Upper lobe of left lung (tissue), 6 donors: ENCODE measurements around the gene KCNAB1. TPM values are rescaled to one million over a fixed set of nuclear protein-coding genes. Genes with fewer than 3 reads are reported as not detected.

Source experiments
- ATAC-seq, 2 donors: fragments of 200-7000 bp; cut with Tn5 transposase; one replicate each; pipeline ENCODE4 v1.9.1; 2022; ENCODE audit warnings: mild to moderate bottlenecking in 2 of 2, moderate library complexity in 2 of 2; ENCODE audit not compliant: low FRiP score in 2 of 2
- DNase-seq, 2 donors: peaks; one replicate each; pipeline ENCODE4 v3.0.0-alpha.2; 2019 to 2020
- H3K27ac ChIP-seq, 4 donors: fragments of 200-600 bp; sonication (generic); one replicate each; pipeline ENCODE4 v1.5.1; 2016 to 2019
- H3K27me3 ChIP-seq, 4 donors: fragments of 200-600 bp; sonication (generic); one replicate each; pipeline ENCODE4 v1.5.1; 2017 to 2019
- H3K36me3 ChIP-seq, 4 donors: fragments of 200-600 bp; sonication (generic); one replicate each; pipeline ENCODE4 v1.5.1; 2016 to 2019
- H3K4me1 ChIP-seq, 4 donors: fragments of 200-600 bp; sonication (generic); one replicate each; pipeline ENCODE4 v1.5.1; 2018 to 2019
- H3K4me3 ChIP-seq, 4 donors: fragments of 200-600 bp; sonication (generic); one replicate each; pipeline ENCODE4 v1.5.1; 2017 to 2019; ENCODE audit warnings: mild to moderate bottlenecking in 2 of 4, moderate library complexity in 1 of 4
- H3K9me3 ChIP-seq, 4 donors: fragments of 200-600 bp; sonication (generic); one replicate each; pipeline ENCODE4 v1.5.1; 2018 to 2019
- EP300 ChIP-seq, 4 donors: sonication (generic); formaldehyde crosslinking; IDR thresholded peaks; one replicate each; pipeline ENCODE4 v1.5.1; 2017; ENCODE audit warnings: antibody characterized with exemption in 4 of 4, control low read depth in 2 of 4
- POLR2A ChIP-seq, 4 donors: fragments of 450-650 bp; IDR thresholded peaks; one replicate each; pipeline ENCODE4 v1.5.1; 2016 to 2017; ENCODE audit warnings: antibody characterized with exemption in 4 of 4, mild to moderate bottlenecking in 2 of 4
- POLR2AphosphoS5 ChIP-seq, 2 donors: sonication (generic); formaldehyde crosslinking; IDR thresholded peaks; one replicate each; pipeline ENCODE4 v1.5.1; 2017; ENCODE audit warnings: antibody characterized with exemption in 2 of 2
- WGBS, 2 donors: methylation state at CpG; one replicate each; pipeline ENCODE4 v1.1.5; 2017 to 2018; 5-methylcytosine and 5-hydroxymethylcytosine counted together
- total RNA-seq, 6 donors: library from RNA; depleted of rRNA in 4 of 6; stranded (reverse); fragments of >200 nt in 4 of 6; gene quantifications; one replicate each; pipeline versions ENCODE4 v1.1.0 to v1.2.1, GENCODE V29; 2016 to 2021
- TF ChIP-seq, protein P1 (sequence below), 6 experiments: fragments of 450-650 bp in 4 of 6; fragments of 200-600 bp in 2 of 6; sonication (generic) in 2 of 6; IDR thresholded peaks; one replicate each; pipeline ENCODE4 v1.5.1; 2016 to 2019; ENCODE audit warnings: antibody characterized with exemption in 6 of 6
- donor health status: DM: no; HTN: no; CAD: no; lungs with moderate emphysema.
- donor health status: DM: no; HTN: yes; CAD: no; lungs with severe emphysema.

Gene KCNAB1
- total RNA-seq, 6 donors from 2014 or later, result 0.79 to 5.2 (median 3.0) TPM

DNA sequence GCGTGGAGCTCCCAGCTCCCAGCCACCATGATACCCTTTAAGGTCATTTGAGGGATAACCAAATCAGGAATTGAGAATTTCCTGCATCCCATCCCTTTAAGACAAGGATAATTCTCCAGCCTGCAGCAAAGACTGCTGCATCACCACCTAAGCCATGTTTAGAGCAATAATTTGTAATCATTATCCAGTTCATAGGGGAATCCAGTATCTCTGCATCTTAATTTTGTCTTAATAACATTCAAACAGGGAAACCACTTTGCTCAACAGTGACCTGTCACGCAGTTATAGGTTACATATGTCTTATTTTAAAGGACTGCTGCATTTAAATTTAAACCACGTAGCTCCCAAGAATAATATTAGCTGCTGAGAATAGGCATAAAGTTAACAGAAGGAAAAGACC is 246.2 kb downstream of the KCNAB1 start:
- H3K36me3 ChIP-seq, result no peaks in the 10 kb centered on the region
- H3K4me3 ChIP-seq, result no peak overlapping the region
- H3K9me3 ChIP-seq, result no peaks in the 10 kb centered on the region
- ATAC-seq, result no peak
- no peak for DNase-seq
- 72 to 84% methylated on average over 3 of the region's 3 CpGs for WGBS, 2 donors
- no peaks in the 10 kb centered on the region for H3K4me1 ChIP-seq
- TF ChIP-seq EP300 (IDR thresholded peaks at IDR 0.05) (no peak), POLR2A (IDR thresholded peaks at IDR 0.05) (no peak), POLR2AphosphoS5 (IDR thresholded peaks at IDR 0.05) (no peak)
- TF ChIP-seq, protein P1, sequence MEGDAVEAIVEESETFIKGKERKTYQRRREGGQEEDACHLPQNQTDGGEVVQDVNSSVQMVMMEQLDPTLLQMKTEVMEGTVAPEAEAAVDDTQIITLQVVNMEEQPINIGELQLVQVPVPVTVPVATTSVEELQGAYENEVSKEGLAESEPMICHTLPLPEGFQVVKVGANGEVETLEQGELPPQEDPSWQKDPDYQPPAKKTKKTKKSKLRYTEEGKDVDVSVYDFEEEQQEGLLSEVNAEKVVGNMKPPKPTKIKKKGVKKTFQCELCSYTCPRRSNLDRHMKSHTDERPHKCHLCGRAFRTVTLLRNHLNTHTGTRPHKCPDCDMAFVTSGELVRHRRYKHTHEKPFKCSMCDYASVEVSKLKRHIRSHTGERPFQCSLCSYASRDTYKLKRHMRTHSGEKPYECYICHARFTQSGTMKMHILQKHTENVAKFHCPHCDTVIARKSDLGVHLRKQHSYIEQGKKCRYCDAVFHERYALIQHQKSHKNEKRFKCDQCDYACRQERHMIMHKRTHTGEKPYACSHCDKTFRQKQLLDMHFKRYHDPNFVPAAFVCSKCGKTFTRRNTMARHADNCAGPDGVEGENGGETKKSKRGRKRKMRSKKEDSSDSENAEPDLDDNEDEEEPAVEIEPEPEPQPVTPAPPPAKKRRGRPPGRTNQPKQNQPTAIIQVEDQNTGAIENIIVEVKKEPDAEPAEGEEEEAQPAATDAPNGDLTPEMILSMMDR (IDR thresholded peaks at IDR 0.05), result no peak
- no peaks in the 10 kb centered on the region for H3K27me3 ChIP-seq
- H3K27ac ChIP-seq, result no peak overlapping the region

- WGBS, 2 donors, result 60 to 84% methylated on average over 3 of the region's 3 CpGs
- Histone ChIP-seq H3K9me3 (no peaks in the 10 kb centered on the region), H3K4me3 (no peak overlapping the region), H3K36me3 (no peaks in the 10 kb centered on the region), H3K4me1 (no peaks in the 10 kb centered on the region), H3K27ac (no peak overlapping the region), H3K27me3 (no peaks in the 10 kb centered on the region)
- TF ChIP-seq EP300 (IDR thresholded peaks at IDR 0.05) (no peak), POLR2AphosphoS5 (IDR thresholded peaks at IDR 0.05) (no peak), POLR2A (IDR thresholded peaks at IDR 0.05) (no peak)
- TF ChIP-seq, protein P1 (IDR thresholded peaks at IDR 0.05), result no peak
- ATAC-seq (no peak), DNase-seq (no peak)
These were observed 247.8 kb downstream of the KCNAB1 start for GRCh38 chr3:156368189-156368588.

DNA sequence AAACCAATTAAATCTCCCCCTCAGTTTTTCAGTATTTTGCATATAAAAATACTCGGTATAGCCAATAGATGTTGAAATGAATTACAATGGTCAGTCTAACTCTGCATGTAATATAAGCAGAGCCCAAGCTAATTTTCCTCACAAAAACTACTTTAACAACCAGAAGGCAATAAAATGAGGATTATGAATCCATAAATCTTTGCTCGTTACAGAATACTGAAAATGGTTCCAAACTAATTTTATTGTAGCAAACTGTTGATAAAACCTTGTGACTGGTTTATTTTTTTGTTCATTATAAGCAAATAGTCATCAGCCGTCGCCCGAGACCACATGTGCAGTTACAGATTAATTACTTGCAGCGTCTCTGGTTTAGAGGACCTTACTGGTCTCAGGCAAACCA is 251.3 kb downstream of the KCNAB1 start:
- no peaks in the 10 kb centered on the region for H3K36me3 ChIP-seq
- DNase-seq, result no peak
- TF ChIP-seq EP300 (IDR thresholded peaks at IDR 0.05) (no peak), POLR2AphosphoS5 (IDR thresholded peaks at IDR 0.05) (no peak), POLR2A (IDR thresholded peaks at IDR 0.05) (no peak)
- TF ChIP-seq, protein P1 (IDR thresholded peaks at IDR 0.05), result no peak
- no peaks in the 10 kb centered on the region for H3K9me3 ChIP-seq
- H3K4me3 ChIP-seq, result no peak overlapping the region
- no peaks in the 10 kb centered on the region for H3K4me1 ChIP-seq
- whole genome bisulfite sequencing, 2 donors, result 84 to 90% methylated on average over 6 of the region's 6 CpGs
- H3K27ac ChIP-seq, result no peak overlapping the region
- no peak for ATAC-seq
- no peaks in the 10 kb centered on the region for H3K27me3 ChIP-seq

DNA sequence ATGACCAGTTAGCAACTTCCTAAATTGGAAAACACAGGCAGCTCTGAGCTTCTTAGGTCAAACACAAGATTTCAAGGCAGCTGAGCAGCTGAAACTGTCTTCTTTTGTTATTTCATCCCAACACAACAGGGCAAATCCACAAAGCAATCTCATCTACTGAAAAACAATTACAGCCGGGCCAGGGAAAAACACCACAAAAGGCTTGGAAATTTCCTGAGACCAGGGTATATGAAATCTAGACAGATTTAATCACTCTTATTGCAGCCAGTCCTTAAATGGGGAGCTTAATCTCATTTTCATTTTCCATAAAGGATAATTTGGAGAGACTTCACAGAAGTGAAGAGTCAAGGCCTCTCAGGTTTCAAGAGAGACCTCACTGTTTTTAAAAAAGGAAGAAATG is 252.7 kb downstream of the KCNAB1 start:
- WGBS, 2 donors, result 73 to 75% methylated on average over 1 of the region's 1 CpG
- Histone ChIP-seq H3K9me3 (no peaks in the 10 kb centered on the region), H3K36me3 (no peaks in the 10 kb centered on the region), H3K4me3 (no peak overlapping the region), H3K4me1 (no peaks in the 10 kb centered on the region), H3K27ac (no peak overlapping the region), H3K27me3 (no peaks in the 10 kb centered on the region)
- DNase-seq (no peak), ATAC-seq (no peak)
- TF ChIP-seq POLR2A (IDR thresholded peaks at IDR 0.05), result no peak
- no peak for TF ChIP-seq POLR2AphosphoS5 (IDR thresholded peaks at IDR 0.05)
- no peak for TF ChIP-seq EP300 (IDR thresholded peaks at IDR 0.05)
- TF ChIP-seq, protein P1 (IDR thresholded peaks at IDR 0.05), result no peak

DNA sequence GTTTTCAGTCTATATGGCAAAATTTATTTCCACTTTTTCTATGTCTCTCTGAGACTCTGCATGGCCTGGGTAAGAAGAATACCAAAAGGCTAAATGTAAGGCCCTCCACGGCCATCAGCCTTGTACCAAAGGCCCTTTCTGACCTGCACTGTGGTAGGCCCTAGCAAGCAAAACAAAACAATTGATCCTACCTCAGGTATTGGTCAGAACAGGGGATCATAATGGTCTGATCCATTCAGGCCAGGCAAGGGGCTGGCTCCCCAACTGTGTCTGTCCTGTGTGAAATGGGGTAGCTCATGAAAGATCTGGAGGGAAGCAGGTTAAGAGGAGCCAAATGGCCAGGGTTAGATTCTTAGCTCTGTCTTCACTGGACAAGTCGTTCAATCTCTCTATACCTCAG is 253.3 kb downstream of the KCNAB1 start:
- no peaks in the 10 kb centered on the region for H3K9me3 ChIP-seq
- 71 to 78% methylated on average over 2 of the region's 2 CpGs for WGBS, 2 donors
- H3K4me1 ChIP-seq, result no peaks in the 10 kb centered on the region
- H3K27ac ChIP-seq, result no peak overlapping the region
- H3K27me3 ChIP-seq, result no peaks in the 10 kb centered on the region
- TF ChIP-seq POLR2A (IDR thresholded peaks at IDR 0.05) (no peak), POLR2AphosphoS5 (IDR thresholded peaks at IDR 0.05) (no peak), EP300 (IDR thresholded peaks at IDR 0.05) (no peak)
- TF ChIP-seq, protein P1 (IDR thresholded peaks at IDR 0.05), result no peak
- no peak for DNase-seq
- H3K4me3 ChIP-seq, result no peak overlapping the region
- no peak for ATAC-seq
- H3K36me3 ChIP-seq, result no peaks in the 10 kb centered on the region
